ENCODE measurements around the gene OPN1MW3.
"Not testable (repeated sequence)": the region's sequence is repeated elsewhere in the genome, so short reads cannot be mapped to it uniquely, and the experiment has no call there.

GRCh38 chrX:154225292-154225691 lies 32.1 kb upstream of the OPN1MW3 start:
- TF ChIP-seq POLR2A, EP300, POLR2AphosphoS5 (IDR thresholded peaks at IDR 0.05): not testable (repeated sequence)
- TF ChIP-seq, protein P1, sequence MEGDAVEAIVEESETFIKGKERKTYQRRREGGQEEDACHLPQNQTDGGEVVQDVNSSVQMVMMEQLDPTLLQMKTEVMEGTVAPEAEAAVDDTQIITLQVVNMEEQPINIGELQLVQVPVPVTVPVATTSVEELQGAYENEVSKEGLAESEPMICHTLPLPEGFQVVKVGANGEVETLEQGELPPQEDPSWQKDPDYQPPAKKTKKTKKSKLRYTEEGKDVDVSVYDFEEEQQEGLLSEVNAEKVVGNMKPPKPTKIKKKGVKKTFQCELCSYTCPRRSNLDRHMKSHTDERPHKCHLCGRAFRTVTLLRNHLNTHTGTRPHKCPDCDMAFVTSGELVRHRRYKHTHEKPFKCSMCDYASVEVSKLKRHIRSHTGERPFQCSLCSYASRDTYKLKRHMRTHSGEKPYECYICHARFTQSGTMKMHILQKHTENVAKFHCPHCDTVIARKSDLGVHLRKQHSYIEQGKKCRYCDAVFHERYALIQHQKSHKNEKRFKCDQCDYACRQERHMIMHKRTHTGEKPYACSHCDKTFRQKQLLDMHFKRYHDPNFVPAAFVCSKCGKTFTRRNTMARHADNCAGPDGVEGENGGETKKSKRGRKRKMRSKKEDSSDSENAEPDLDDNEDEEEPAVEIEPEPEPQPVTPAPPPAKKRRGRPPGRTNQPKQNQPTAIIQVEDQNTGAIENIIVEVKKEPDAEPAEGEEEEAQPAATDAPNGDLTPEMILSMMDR (IDR thresholded peaks at IDR 0.05), result not testable (repeated sequence)

Measured in sigmoid colon (tissue), 4 donors.